MCF 10A (cell line): ENCODE results near the gene TCP10L. TPM values are rescaled to one million over a fixed set of nuclear protein-coding genes. Genes with fewer than 3 reads are reported as not detected.

Experiments used
- BruUV-seq: library from RNA; stranded (reverse); fragments of 400-500 nt; replicated peaks from 2 replicates; lab custom pipeline; 2021; lab: Mats Ljungman, UMichigan
- CTCF ChIA-PET: fragments of 300-600 bp; sonication (Branson Sonifier 250); formaldehyde crosslinking; extraction: SDS; loops from one replicate; lab custom pipeline; 2021; ENCODE audit warnings: antibody characterized with exemption, inconsistent platforms; lab: Yijun Ruan, JAX
- POLR2A ChIA-PET: fragments of 300-600, 350-650 bp; sonication (Branson Sonifier 250); formaldehyde crosslinking; extraction: SDS; loops from one replicate; lab custom pipeline; 2020; ENCODE audit warnings: antibody characterized with exemption, inconsistent platforms; lab: Yijun Ruan, JAX
- DNase-seq: peaks from one replicate; pipeline ENCODE4 v3.0.0-alpha.2; 2018; ENCODE audit not compliant: unreplicated experiment
- H3K27ac Mint-ChIP-seq: one replicate; pipeline ENCODE4 v1.8.0; 2022; ENCODE audit warnings: mild to moderate bottlenecking, low read depth, mixed read lengths; ENCODE audit not compliant: unreplicated experiment
- H3K27me3 Mint-ChIP-seq: one replicate; pipeline ENCODE4 v1.8.0; 2022; ENCODE audit warnings: mixed read lengths; ENCODE audit not compliant: insufficient read depth, unreplicated experiment
- H3K36me3 Mint-ChIP-seq: one replicate; pipeline ENCODE4 v1.8.0; 2022; ENCODE audit warnings: mild to moderate bottlenecking, moderate library complexity, mixed read lengths; ENCODE audit not compliant: insufficient read depth, unreplicated experiment
- H3K4me1 Mint-ChIP-seq: one replicate; pipeline ENCODE4 v1.8.0; 2022; ENCODE audit warnings: mixed read lengths; ENCODE audit not compliant: insufficient read depth, unreplicated experiment
- H3K4me3 Mint-ChIP-seq: one replicate; pipeline ENCODE4 v1.8.0; 2022; ENCODE audit warnings: mild to moderate bottlenecking, moderate library complexity, mixed read lengths; ENCODE audit not compliant: unreplicated experiment
- H3K9me3 Mint-ChIP-seq: one replicate; pipeline ENCODE4 v1.8.0; 2022; ENCODE audit warnings: mixed read lengths; ENCODE audit not compliant: unreplicated experiment
- intact Hi-C: fragments of 100-400 bp; cut with micrococcal nuclease; formaldehyde crosslinking; loops from 2 replicates; pipeline ENCODE4 v1.14.1; 2022
- total RNA-seq: library from RNA; stranded (reverse); gene quantifications from 2 replicates; pipeline ENCODE4 v1.2.3, GENCODE V29; 2022
- TF ChIP-seq, protein P1 (sequence below): fragments of 200-600 bp; IDR thresholded peaks from one replicate; pipeline ENCODE4 v1.8.0; 2022; ENCODE audit warnings: antibody characterized with exemption, mild to moderate bottlenecking; ENCODE audit not compliant: unreplicated experiment

The TCP10L gene
- total RNA-seq, 1 experiment from 2014 or later = not detected

DNA sequence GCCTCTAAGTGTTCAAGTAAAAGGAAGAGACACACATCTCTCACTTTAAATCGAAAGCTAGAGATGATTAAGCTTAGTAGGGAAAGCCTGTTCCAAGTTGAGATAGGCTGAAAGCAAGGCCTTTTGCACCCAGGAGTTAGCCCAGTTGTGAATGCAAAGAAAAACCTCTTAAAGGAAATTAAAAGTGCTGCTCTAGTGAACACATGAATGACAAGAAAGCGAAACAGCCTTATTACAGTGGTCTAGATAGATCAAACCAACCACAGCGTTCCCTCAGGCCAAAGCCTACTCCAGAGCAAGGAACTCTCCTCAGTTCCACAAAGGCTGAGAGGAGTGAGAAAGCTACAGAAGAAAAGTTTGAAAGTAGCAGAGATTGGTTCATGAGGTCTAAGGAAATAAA is 14.9 kb downstream of the TCP10L start:
- intact Hi-C loops = no loop called here
- H3K36me3 Mint-ChIP-seq = no peaks in the 10 kb centered on the region
- TF ChIP-seq, protein P1, sequence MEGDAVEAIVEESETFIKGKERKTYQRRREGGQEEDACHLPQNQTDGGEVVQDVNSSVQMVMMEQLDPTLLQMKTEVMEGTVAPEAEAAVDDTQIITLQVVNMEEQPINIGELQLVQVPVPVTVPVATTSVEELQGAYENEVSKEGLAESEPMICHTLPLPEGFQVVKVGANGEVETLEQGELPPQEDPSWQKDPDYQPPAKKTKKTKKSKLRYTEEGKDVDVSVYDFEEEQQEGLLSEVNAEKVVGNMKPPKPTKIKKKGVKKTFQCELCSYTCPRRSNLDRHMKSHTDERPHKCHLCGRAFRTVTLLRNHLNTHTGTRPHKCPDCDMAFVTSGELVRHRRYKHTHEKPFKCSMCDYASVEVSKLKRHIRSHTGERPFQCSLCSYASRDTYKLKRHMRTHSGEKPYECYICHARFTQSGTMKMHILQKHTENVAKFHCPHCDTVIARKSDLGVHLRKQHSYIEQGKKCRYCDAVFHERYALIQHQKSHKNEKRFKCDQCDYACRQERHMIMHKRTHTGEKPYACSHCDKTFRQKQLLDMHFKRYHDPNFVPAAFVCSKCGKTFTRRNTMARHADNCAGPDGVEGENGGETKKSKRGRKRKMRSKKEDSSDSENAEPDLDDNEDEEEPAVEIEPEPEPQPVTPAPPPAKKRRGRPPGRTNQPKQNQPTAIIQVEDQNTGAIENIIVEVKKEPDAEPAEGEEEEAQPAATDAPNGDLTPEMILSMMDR = no peak
- no peak overlapping the region for H3K27ac Mint-ChIP-seq
- no peaks in the 10 kb centered on the region for H3K9me3 Mint-ChIP-seq
- POLR2A ChIA-PET = no interaction called here
- CTCF ChIA-PET = interaction anchor here (0.7 to 5.0 kb wide), 17 partner anchors 11 to 791 kb away, joined by 3 to 31 read pairs (median 4); no protein-coding TSS in a partner anchor
- H3K27me3 Mint-ChIP-seq = no peaks in the 10 kb centered on the region
- peaks cover 20% of the 10 kb centered on the region for H3K4me1 Mint-ChIP-seq
- no peak for DNase-seq
- no peak overlapping the region for H3K4me3 Mint-ChIP-seq
- no TSS peak for BruUV-seq

GRCh38 chr21:32569261-32570230 is 15.8 kb downstream of the TCP10L start:
- no peaks in the 10 kb centered on the region for H3K36me3 Mint-ChIP-seq
- no peak overlapping the region for H3K27ac Mint-ChIP-seq

DNA sequence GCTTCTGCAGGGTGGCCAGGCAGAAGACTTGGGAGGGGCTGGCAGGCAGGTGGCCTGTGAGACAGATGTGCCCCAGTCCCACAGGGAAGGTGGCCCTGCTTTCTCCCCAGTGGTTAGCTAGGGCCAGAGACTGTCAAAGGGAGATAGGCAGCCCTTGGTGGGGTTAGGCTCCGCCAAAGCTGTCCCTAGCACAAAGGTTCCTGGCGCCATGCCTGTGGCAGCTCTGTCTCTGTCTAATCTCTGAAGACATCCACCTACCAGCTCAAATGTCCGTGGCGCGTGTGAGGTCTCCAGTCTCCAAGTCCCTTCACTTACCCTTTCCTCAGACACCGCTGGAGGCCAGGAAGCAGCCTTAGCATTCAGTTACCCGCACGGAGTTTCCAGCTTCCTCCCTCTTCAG is 17.7 kb downstream of the TCP10L start:
- Mint-ChIP-seq H3K27ac (no peak overlapping the region), H3K27me3 (no peaks in the 10 kb centered on the region), H3K4me3 (no peak overlapping the region), H3K4me1 (peaks cover 18% of the 10 kb centered on the region), H3K36me3 (no peaks in the 10 kb centered on the region), H3K9me3 (peaks cover 9% of the 10 kb centered on the region)
- POLR2A ChIA-PET = interaction anchor here (0.6 to 1.9 kb wide), 2 partner anchors 32 to 150 kb away, joined by 4 to 9 read pairs; no protein-coding TSS in a partner anchor
- CTCF ChIA-PET = interaction anchor here (0.6 to 5.0 kb wide), 4 partner anchors 22 to 164 kb away, joined by 3 to 31 read pairs (median 3); no protein-coding TSS in a partner anchor
- TF ChIP-seq, protein P1 = no peak
- BruUV-seq = no TSS peak
- DNase-seq = no peak
- intact Hi-C loops = no loop called here

More at GRCh38 chr21:32569261-32570230, 15.8 kb downstream of the TCP10L start:
- ChIA-PET CTCF (interaction anchor here (0.6 to 5.0 kb wide), 42 partner anchors 9 to 790 kb away, joined by 3 to 31 read pairs (median 3); no protein-coding TSS in a partner anchor), POLR2A (interaction anchor here (0.6 to 1.9 kb wide), 8 partner anchors 9 to 609 kb away, joined by 3 to 9 read pairs (median 7); partner anchors contain the start of genes CFAP298 and EVA1C)
- peaks cover 20% of the 10 kb centered on the region for H3K4me1 Mint-ChIP-seq
- BruUV-seq = no TSS peak
- H3K27me3 Mint-ChIP-seq = no peaks in the 10 kb centered on the region
- peak; percentile 83 for DNase-seq
- H3K4me3 Mint-ChIP-seq = peak overlapping the region; percentile 76
- TF ChIP-seq, protein P1 = peak; percentile 83
- intact Hi-C loops = loop anchor here (1.0 kb wide), 1 partner anchor 155 kb away; no protein-coding TSS in a partner anchor
- H3K9me3 Mint-ChIP-seq = peaks cover 4% of the 10 kb centered on the region
